ENCODE data around the gene TMEM87A. TPM values are rescaled to one million over a fixed set of nuclear protein-coding genes. Genes with fewer than 3 reads are reported as not detected.

The TMEM87A gene
- total and polyA plus RNA-seq, 2 donors (not counting 1 experiment from before 2014, with no cell fraction given), result 44.8 to 61.8 TPM

DNA sequence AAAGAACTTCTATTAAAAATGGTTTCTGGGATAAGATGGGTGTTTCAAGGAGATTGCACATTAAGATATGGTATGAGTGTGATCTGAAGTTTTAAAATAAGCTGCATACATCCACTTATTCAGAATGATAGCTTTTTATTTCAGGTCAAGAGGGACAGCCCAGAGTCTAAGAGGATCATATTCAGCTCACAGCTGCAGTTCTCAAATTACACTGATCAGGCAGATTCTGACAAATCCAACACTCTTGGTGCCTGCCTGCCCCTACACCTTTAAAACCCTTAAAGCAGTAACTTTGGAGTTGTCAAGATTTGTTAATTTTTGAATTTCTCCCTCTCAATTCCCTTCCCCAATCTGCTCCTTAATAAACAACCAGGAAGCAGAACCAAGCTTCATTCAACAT, 9.1 kb upstream of the TMEM87A start:
- Histone ChIP-seq H3K27ac (ENCODE audit: insufficient read depth, low read length) (no peak overlapping the region), H3K36me3 (ENCODE audit: control insufficient read depth, insufficient read depth, low read length) (peaks cover 4% of the 10 kb centered on the region), H3K79me2 (ENCODE audit: control insufficient read depth, insufficient read depth, low read length) (no peaks in the 10 kb centered on the region), H2AFZ (ENCODE audit: low read length) (no peak overlapping the region), H3K4me3 (replicated peaks in 1 of 4; ENCODE audit: control extremely low read depth in 1 of 4, insufficient read depth in 1 of 4, low read depth in 3 of 4, low read length in 4 of 4) (no peak overlapping the region), H3K9ac (ENCODE audit: insufficient read depth, low read length) (no peak overlapping the region), H3K4me1 (ENCODE audit: control insufficient read depth, extremely low read depth, insufficient read depth, low read length) (peaks cover 7% of the 10 kb centered on the region), H3K9me3 (ENCODE audit: control insufficient read depth, insufficient read depth, low read depth, low read length) (no peaks in the 10 kb centered on the region), H4K20me1 (ENCODE audit: control insufficient read depth, extremely low read depth, insufficient read depth, low read length) (no peaks in the 10 kb centered on the region), H3K4me2 (ENCODE audit: extremely low read depth, insufficient read depth, low read length) (no peak overlapping the region), H3K27me3 (ENCODE audit: control insufficient read depth, insufficient read depth, low read length) (no peaks in the 10 kb centered on the region)
- DNase-seq (ENCODE audit: low read depth in 2 of 2), result no peak
- TF ChIP-seq, protein P1, sequence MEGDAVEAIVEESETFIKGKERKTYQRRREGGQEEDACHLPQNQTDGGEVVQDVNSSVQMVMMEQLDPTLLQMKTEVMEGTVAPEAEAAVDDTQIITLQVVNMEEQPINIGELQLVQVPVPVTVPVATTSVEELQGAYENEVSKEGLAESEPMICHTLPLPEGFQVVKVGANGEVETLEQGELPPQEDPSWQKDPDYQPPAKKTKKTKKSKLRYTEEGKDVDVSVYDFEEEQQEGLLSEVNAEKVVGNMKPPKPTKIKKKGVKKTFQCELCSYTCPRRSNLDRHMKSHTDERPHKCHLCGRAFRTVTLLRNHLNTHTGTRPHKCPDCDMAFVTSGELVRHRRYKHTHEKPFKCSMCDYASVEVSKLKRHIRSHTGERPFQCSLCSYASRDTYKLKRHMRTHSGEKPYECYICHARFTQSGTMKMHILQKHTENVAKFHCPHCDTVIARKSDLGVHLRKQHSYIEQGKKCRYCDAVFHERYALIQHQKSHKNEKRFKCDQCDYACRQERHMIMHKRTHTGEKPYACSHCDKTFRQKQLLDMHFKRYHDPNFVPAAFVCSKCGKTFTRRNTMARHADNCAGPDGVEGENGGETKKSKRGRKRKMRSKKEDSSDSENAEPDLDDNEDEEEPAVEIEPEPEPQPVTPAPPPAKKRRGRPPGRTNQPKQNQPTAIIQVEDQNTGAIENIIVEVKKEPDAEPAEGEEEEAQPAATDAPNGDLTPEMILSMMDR (conservative IDR thresholded peaks at IDR 0.05 in 1 of 2, IDR thresholded peaks at IDR 0.05 in 1 of 2; ENCODE audit: low read depth in 1 of 2, low read length in 2 of 2), result no peak
- TF ChIP-seq EZH2 (IDR thresholded peaks at IDR 0.05; ENCODE audit: low read length, missing control alignments), result no peak

DNA sequence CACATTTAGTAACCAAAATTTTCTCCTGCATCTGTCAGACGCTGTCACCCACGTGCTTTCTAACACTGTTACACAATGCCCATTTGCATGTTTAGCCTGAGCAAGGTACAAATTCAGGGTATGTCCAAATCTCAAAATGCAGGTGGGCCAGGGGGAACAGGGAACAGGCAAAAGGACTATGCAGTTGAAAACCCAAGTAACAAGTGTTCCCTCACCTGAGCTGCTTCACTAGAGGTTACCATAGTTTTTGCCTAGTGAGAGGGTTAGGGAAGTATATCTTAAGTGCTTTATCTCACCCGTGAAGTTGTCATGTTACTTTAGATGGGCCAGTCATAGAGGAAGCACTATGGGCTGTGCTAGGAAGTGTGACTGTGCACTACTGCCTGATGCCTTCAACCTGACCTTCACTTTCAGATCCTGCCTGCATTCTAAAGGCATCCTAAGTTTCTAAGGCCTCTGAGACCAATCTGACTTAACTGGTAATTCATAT, 6.0 kb upstream of the TMEM87A start:
- Histone ChIP-seq H2AFZ (ENCODE audit: low read length) (no peak overlapping the region), H3K27me3 (ENCODE audit: control insufficient read depth, insufficient read depth, low read length) (no peaks in the 10 kb centered on the region), H3K4me3 (replicated peaks in 1 of 4; ENCODE audit: control extremely low read depth in 1 of 4, insufficient read depth in 1 of 4, low read depth in 3 of 4, low read length in 4 of 4) (no peak overlapping the region), H3K9ac (ENCODE audit: insufficient read depth, low read length) (no peak overlapping the region), H3K4me1 (ENCODE audit: control insufficient read depth, extremely low read depth, insufficient read depth, low read length) (no peaks in the 10 kb centered on the region), H4K20me1 (ENCODE audit: control insufficient read depth, extremely low read depth, insufficient read depth, low read length) (no peaks in the 10 kb centered on the region), H3K4me2 (ENCODE audit: extremely low read depth, insufficient read depth, low read length) (no peak overlapping the region), H3K27ac (ENCODE audit: insufficient read depth, low read length) (no peak overlapping the region), H3K36me3 (ENCODE audit: control insufficient read depth, insufficient read depth, low read length) (peaks cover 4% of the 10 kb centered on the region), H3K9me3 (ENCODE audit: control insufficient read depth, insufficient read depth, low read depth, low read length) (no peaks in the 10 kb centered on the region), H3K79me2 (ENCODE audit: control insufficient read depth, insufficient read depth, low read length) (peaks cover 11% of the 10 kb centered on the region)
- no peak for DNase-seq (ENCODE audit: low read depth in 2 of 2)
- TF ChIP-seq, protein P1 (conservative IDR thresholded peaks at IDR 0.05 in 1 of 2, IDR thresholded peaks at IDR 0.05 in 1 of 2; ENCODE audit: low read depth in 1 of 2, low read length in 2 of 2), result no peak
- no peak for TF ChIP-seq EZH2 (IDR thresholded peaks at IDR 0.05; ENCODE audit: low read length, missing control alignments)

DNA sequence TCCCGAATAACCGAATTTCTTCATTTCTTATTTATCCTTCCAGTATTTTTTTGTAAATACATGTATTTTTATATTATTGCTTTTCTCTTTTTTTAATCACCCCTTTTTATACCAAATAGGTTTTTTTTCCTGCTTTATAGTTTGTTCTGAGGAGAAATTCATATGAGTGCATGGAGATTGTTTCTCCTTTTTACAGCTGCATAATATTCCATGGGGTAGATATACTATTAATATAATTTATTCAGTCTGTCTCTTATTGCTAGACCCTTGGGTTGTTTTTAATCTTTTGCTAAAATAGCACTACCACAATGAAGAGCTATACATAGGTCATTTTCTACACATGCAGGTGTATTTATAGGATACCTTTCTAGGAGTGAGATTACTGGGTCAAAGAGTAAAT, 3.5 kb upstream of the TMEM87A start:
- H3K4me3 ChIP-seq (replicated peaks in 1 of 4; ENCODE audit: control extremely low read depth in 1 of 4, insufficient read depth in 1 of 4, low read depth in 3 of 4, low read length in 4 of 4), result no peak overlapping the region
- no peak for TF ChIP-seq EZH2 (IDR thresholded peaks at IDR 0.05; ENCODE audit: low read length, missing control alignments)
- TF ChIP-seq, protein P1 (conservative IDR thresholded peaks at IDR 0.05 in 1 of 2, IDR thresholded peaks at IDR 0.05 in 1 of 2; ENCODE audit: low read depth in 1 of 2, low read length in 2 of 2), result no peak
- H3K4me2 ChIP-seq (ENCODE audit: extremely low read depth, insufficient read depth, low read length), result no peak overlapping the region
- no peak overlapping the region for H3K27ac ChIP-seq (ENCODE audit: insufficient read depth, low read length)
- H3K27me3 ChIP-seq (ENCODE audit: control insufficient read depth, insufficient read depth, low read length), result no peaks in the 10 kb centered on the region
- no peaks in the 10 kb centered on the region for H3K4me1 ChIP-seq (ENCODE audit: control insufficient read depth, extremely low read depth, insufficient read depth, low read length)
- H3K36me3 ChIP-seq (ENCODE audit: control insufficient read depth, insufficient read depth, low read length), result peaks cover 4% of the 10 kb centered on the region
- H3K79me2 ChIP-seq (ENCODE audit: control insufficient read depth, insufficient read depth, low read length), result peaks cover 21% of the 10 kb centered on the region
- H2AFZ ChIP-seq (ENCODE audit: low read length), result no peak overlapping the region
- no peak for DNase-seq (ENCODE audit: low read depth in 2 of 2)
- H4K20me1 ChIP-seq (ENCODE audit: control insufficient read depth, extremely low read depth, insufficient read depth, low read length), result no peaks in the 10 kb centered on the region
- no peak overlapping the region for H3K9ac ChIP-seq (ENCODE audit: insufficient read depth, low read length)
- no peaks in the 10 kb centered on the region for H3K9me3 ChIP-seq (ENCODE audit: control insufficient read depth, insufficient read depth, low read depth, low read length)
